ENCODE data around the gene RPL7A. TPM values are rescaled to one million over a fixed set of nuclear protein-coding genes. Genes with fewer than 3 reads are reported as not detected.
A peak's percentile ranks its signal among the peaks of the same experiment; 100 is the strongest.

Gene RPL7A
- total RNA-seq, 1 experiment from 2014 or later: 2,895 TPM

DNA sequence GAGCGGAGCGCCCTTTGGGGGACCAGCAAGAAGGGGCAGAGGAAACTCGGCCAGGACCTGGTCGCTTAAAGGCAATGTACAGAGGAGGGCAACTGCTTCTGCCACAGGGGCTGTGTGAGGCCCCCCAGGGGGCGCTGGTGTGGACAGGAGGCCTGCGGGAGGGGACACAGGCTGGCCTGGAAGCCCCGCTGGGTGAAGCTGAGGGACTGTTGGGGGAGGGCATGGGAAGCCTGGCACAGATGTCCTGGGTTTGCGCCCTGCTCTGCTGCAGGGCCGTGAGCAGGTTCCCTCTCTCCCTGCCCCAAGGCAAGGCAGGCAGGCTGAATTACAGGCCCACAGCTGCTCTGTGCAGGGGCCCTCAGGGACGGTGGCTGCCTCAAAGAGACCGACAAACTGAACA is 5.4 kb upstream of the RPL7A start:
- DNase-seq: peak; percentile 64
- Histone ChIP-seq H3K23ac (ENCODE audit: insufficient read length, low read depth, low read length) (no peak overlapping the region), H3T11ph (ENCODE audit: low read length) (no peak overlapping the region), H3K4me2 (ENCODE audit: insufficient read depth, insufficient read length, low read length) (no peak overlapping the region), H3K9me3 (ENCODE audit: control insufficient read depth, low read depth, low read length) (no peaks in the 10 kb centered on the region), H4K8ac (replicated peaks; ENCODE audit: insufficient read length, low read depth, low read length) (no peak overlapping the region), H3K4me1 (ENCODE audit: insufficient read depth, low read length) (no peaks in the 10 kb centered on the region; the same call in 1 of the 2 replicates), H2BK120ac (ENCODE audit: low read depth, low read length, poor library complexity, severe bottlenecking) (no peak overlapping the region), H3K56ac (ENCODE audit: insufficient read length, low read depth, low read length) (no peak overlapping the region), H4K91ac (ENCODE audit: insufficient read length, low read depth, low read length) (no peak overlapping the region), H2BK12ac (ENCODE audit: insufficient read length, low read depth, low read length) (no peak overlapping the region), H2AFZ (ENCODE audit: low read length) (no peak overlapping the region), H4K20me1 (ENCODE audit: control insufficient read depth, insufficient read depth, insufficient read length) (no peaks in the 10 kb centered on the region), H4K5ac (ENCODE audit: insufficient read length, low read depth, low read length) (no peak overlapping the region), H3K79me2 (ENCODE audit: insufficient read depth, low read length) (peaks cover 6% of the 10 kb centered on the region; the same call in 1 of the 2 replicates), H3K27me3 (ENCODE audit: insufficient read depth, low read length) (no peaks in the 10 kb centered on the region), H3K14ac (ENCODE audit: insufficient read depth, low read length) (no peak overlapping the region), H2BK5ac (ENCODE audit: insufficient read length, low read length) (no peak overlapping the region), H3K4ac (ENCODE audit: low read depth, low read length) (no peak overlapping the region), H3K79me1 (ENCODE audit: insufficient read depth, low read depth, low read length, poor library complexity, severe bottlenecking) (peaks cover 10% of the 10 kb centered on the region), H3K27ac (ENCODE audit: insufficient read length, low read depth, low read length) (no peak overlapping the region), H3K18ac (ENCODE audit: insufficient read length, low read depth, low read length) (no peak overlapping the region), H3K23me2 (ENCODE audit: insufficient read length, low read depth, low read length, poor library complexity, severe bottlenecking) (no peaks in the 10 kb centered on the region), H2AK5ac (ENCODE audit: insufficient read length, low read length) (no peak overlapping the region), H2BK15ac (ENCODE audit: low read depth, low read length) (no peak overlapping the region), H3K9ac (ENCODE audit: extremely low read depth, insufficient read length, low read length) (no peak overlapping the region), H2BK20ac (ENCODE audit: low read depth, low read length, poor library complexity, severe bottlenecking) (no peak overlapping the region)
- no peaks in the 10 kb centered on the region for H3K9me3 Mint-ChIP-seq
- H3K4me1 Mint-ChIP-seq: peaks cover 10 to 12% of the 10 kb centered on the region in 2 experiments
- peak overlapping the region in 1 of 3 experiments; percentile 10; a peak in 1 of 7 replicates for H3K27ac Mint-ChIP-seq
- no peaks in the 10 kb centered on the region for H3K27me3 Mint-ChIP-seq (ENCODE audit: low read depth)
- no CpG with 5 or more reads among the region's 11 CpGs for WGBS (ENCODE audit: extremely low coverage, insufficient read length, low lambda C conversion rate)
- H3K4me3 Mint-ChIP-seq: no peak overlapping the region
- H3K36me3 Mint-ChIP-seq (ENCODE audit: insufficient read depth in 1 of 3, low read depth in 3 of 3): peaks cover 51 to 89% (median 80%) of the 10 kb centered on the region in 3 experiments
- TF ChIP-seq, protein P1, sequence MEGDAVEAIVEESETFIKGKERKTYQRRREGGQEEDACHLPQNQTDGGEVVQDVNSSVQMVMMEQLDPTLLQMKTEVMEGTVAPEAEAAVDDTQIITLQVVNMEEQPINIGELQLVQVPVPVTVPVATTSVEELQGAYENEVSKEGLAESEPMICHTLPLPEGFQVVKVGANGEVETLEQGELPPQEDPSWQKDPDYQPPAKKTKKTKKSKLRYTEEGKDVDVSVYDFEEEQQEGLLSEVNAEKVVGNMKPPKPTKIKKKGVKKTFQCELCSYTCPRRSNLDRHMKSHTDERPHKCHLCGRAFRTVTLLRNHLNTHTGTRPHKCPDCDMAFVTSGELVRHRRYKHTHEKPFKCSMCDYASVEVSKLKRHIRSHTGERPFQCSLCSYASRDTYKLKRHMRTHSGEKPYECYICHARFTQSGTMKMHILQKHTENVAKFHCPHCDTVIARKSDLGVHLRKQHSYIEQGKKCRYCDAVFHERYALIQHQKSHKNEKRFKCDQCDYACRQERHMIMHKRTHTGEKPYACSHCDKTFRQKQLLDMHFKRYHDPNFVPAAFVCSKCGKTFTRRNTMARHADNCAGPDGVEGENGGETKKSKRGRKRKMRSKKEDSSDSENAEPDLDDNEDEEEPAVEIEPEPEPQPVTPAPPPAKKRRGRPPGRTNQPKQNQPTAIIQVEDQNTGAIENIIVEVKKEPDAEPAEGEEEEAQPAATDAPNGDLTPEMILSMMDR (conservative IDR thresholded peaks at IDR 0.05): no peak; the same call in 2 of the 3 replicates
